NT2/D1 (cell line): ENCODE measurements around the gene KREMEN1.

Source experiments
- DNase-seq: peaks from one replicate; pipeline ENCODE4 v3.0.0-alpha.2; 2011; ENCODE audit warnings: low read depth, low spot score
- H3K27me3 ChIP-seq: 2 replicates; pipeline ENCODE4 v1.6.0; 2011; ENCODE audit warnings: mild to moderate bottlenecking; ENCODE audit not compliant: insufficient read length, insufficient read depth
- H3K36me3 ChIP-seq: 2 replicates; pipeline ENCODE4 v1.6.1; 2011; ENCODE audit warnings: mild to moderate bottlenecking, low read length, mixed read lengths; ENCODE audit not compliant: insufficient read depth, insufficient read length
- H3K4me1 ChIP-seq: 2 replicates; pipeline ENCODE4 v1.5.1; 2011; ENCODE audit not compliant: insufficient read depth, insufficient read length
- H3K4me3 ChIP-seq: 2 replicates; pipeline ENCODE4 v1.5.1; 2011; ENCODE audit warnings: low read depth; ENCODE audit not compliant: insufficient read length
- H3K9ac ChIP-seq: 2 replicates; pipeline ENCODE4 v1.6.0; 2011; ENCODE audit warnings: low read depth; ENCODE audit not compliant: insufficient read length
- H3K9me3 ChIP-seq: 2 replicates; pipeline ENCODE4 v1.5.1; 2011; ENCODE audit warnings: mild to moderate bottlenecking, low read length; ENCODE audit not compliant: insufficient read depth
- SUZ12 ChIP-seq: IDR thresholded peaks from 2 replicates; pipeline ENCODE4 v1.6.1; 2011; ENCODE audit not compliant: insufficient read length, insufficient read depth; ENCODE audit errors: extremely low read depth
- YY1 ChIP-seq: IDR thresholded peaks from 2 replicates; pipeline ENCODE4 v1.6.1; 2011; ENCODE audit not compliant: insufficient read length, insufficient read depth
- ZNF274 ChIP-seq: IDR thresholded peaks from 2 replicates; pipeline ENCODE4 v1.6.1; 2011; ENCODE audit warnings: mild to moderate bottlenecking, low read depth, low read length

Gene KREMEN1

GRCh38 chr22:29167032-29167911 lies 94.4 kb downstream of the KREMEN1 start:
- DNase-seq = no peak
- no peaks in the 10 kb centered on the region for H3K36me3 ChIP-seq
- H3K4me3 ChIP-seq = no peak overlapping the region
- no peak overlapping the region for H3K9ac ChIP-seq
- H3K27me3 ChIP-seq = no peaks in the 10 kb centered on the region
- H3K9me3 ChIP-seq = no peaks in the 10 kb centered on the region
- H3K4me1 ChIP-seq = no peaks in the 10 kb centered on the region
- no peak for TF ChIP-seq ZNF274
- TF ChIP-seq YY1 = no peak
- no peak for TF ChIP-seq SUZ12

GRCh38 chr22:29171721-29172120 lies 98.9 kb downstream of the KREMEN1 start:
- no peaks in the 10 kb centered on the region for H3K36me3 ChIP-seq
- TF ChIP-seq ZNF274 = no peak
- TF ChIP-seq YY1 = no peak
- no peak for TF ChIP-seq SUZ12
- peaks cover 11% of the 10 kb centered on the region for H3K9me3 ChIP-seq
- H3K4me1 ChIP-seq = no peaks in the 10 kb centered on the region
- H3K4me3 ChIP-seq = no peak overlapping the region
- no peak for DNase-seq
- no peak overlapping the region for H3K9ac ChIP-seq
- H3K27me3 ChIP-seq = no peaks in the 10 kb centered on the region

- DNase-seq = no peak
- H3K36me3 ChIP-seq = no peaks in the 10 kb centered on the region
- H3K4me1 ChIP-seq = no peaks in the 10 kb centered on the region
- H3K9ac ChIP-seq = no peak overlapping the region
- TF ChIP-seq ZNF274 = no peak
- no peak for TF ChIP-seq YY1
- no peak for TF ChIP-seq SUZ12
- H3K27me3 ChIP-seq = no peaks in the 10 kb centered on the region
- peaks cover 11% of the 10 kb centered on the region for H3K9me3 ChIP-seq
- H3K4me3 ChIP-seq = no peak overlapping the region
Observed at GRCh38 chr22:29172216-29172615, 99.4 kb downstream of the KREMEN1 start.

- no peaks in the 10 kb centered on the region for H3K36me3 ChIP-seq
- no peak for DNase-seq
- H3K4me3 ChIP-seq = no peak overlapping the region
- H3K9ac ChIP-seq = no peak overlapping the region
- no peaks in the 10 kb centered on the region for H3K27me3 ChIP-seq
- TF ChIP-seq YY1 (no peak), ZNF274 (no peak), SUZ12 (no peak)
- H3K9me3 ChIP-seq = peaks cover 11% of the 10 kb centered on the region
- H3K4me1 ChIP-seq = no peaks in the 10 kb centered on the region
Observed at GRCh38 chr22:29175312-29175835, 102.5 kb downstream of the KREMEN1 start.

GRCh38 chr22:29183971-29184848 lies 111.4 kb downstream of the KREMEN1 start:
- Histone ChIP-seq H3K36me3 (no peaks in the 10 kb centered on the region), H3K9ac (no peak overlapping the region), H3K4me3 (no peak overlapping the region), H3K4me1 (peaks cover 3% of the 10 kb centered on the region), H3K27me3 (no peaks in the 10 kb centered on the region), H3K9me3 (no peaks in the 10 kb centered on the region; the same call in 1 of the 2 replicates)
- no peak for DNase-seq
- TF ChIP-seq YY1 = no peak
- TF ChIP-seq SUZ12 = no peak
- no peak for TF ChIP-seq ZNF274

- Histone ChIP-seq H3K36me3 (no peaks in the 10 kb centered on the region), H3K9me3 (no peaks in the 10 kb centered on the region; the same call in 1 of the 2 replicates), H3K27me3 (no peaks in the 10 kb centered on the region), H3K9ac (no peak overlapping the region), H3K4me3 (no peak overlapping the region), H3K4me1 (peaks cover 3% of the 10 kb centered on the region)
- DNase-seq = no peak
- TF ChIP-seq YY1 = no peak
- TF ChIP-seq ZNF274 = no peak
- no peak for TF ChIP-seq SUZ12
Observed at GRCh38 chr22:29184849-29185490, 112.1 kb downstream of the KREMEN1 start.
